Measurements from ENCODE around the gene CFAP73.

- TF ChIP-seq CTCF (IDR thresholded peaks at IDR 0.05) (no peak), POLR2A (IDR thresholded peaks at IDR 0.05) (no peak)
Measured at GRCh38 chr12:113099764-113100163, 49.8 kb upstream of the CFAP73 start.

Measured in body of pancreas (tissue), 4 donors.